Aorta (tissue), 5 donors: Measurements from ENCODE around the gene TPX2. TPM values are rescaled to one million over a fixed set of nuclear protein-coding genes. Genes with fewer than 3 reads are reported as not detected.
A peak's percentile ranks its signal among the peaks of the same experiment; 100 is the strongest.

Experiments
- ATAC-seq: fragments of 200-7000 bp; cut with Tn5 transposase; one replicate; pipeline ENCODE4 v1.9.1; 2022; ENCODE audit warnings: moderate library complexity; ENCODE audit not compliant: low FRiP score
- DNase-seq, 2 donors: peaks; one replicate each; pipeline ENCODE4 v3.0.0-alpha.2; 2020
- H3K27ac ChIP-seq, 2 donors: one replicate each; pipeline ENCODE4 v1.5.1; 2013; ENCODE audit warnings: low read length in 2 of 2, mild to moderate bottlenecking in 2 of 2, moderate library complexity in 2 of 2, control low read depth in 1 of 2, inconsistent platforms in 1 of 2, low read depth in 1 of 2
- H3K27me3 ChIP-seq, 2 donors: one replicate each; pipeline ENCODE4 v1.6.1; 2013; ENCODE audit warnings: control low read depth in 1 of 2, low read length in 1 of 2, mild to moderate bottlenecking in 1 of 2, moderate library complexity in 1 of 2; ENCODE audit not compliant: insufficient read depth in 2 of 2, control insufficient read depth in 1 of 2
- H3K36me3 ChIP-seq, 2 donors: one replicate each; pipeline ENCODE4 v1.6.1; 2013; ENCODE audit warnings: control low read depth in 1 of 2, low read length in 1 of 2, mild to moderate bottlenecking in 1 of 2; ENCODE audit not compliant: insufficient read depth in 2 of 2, control insufficient read depth in 1 of 2
- H3K4me1 ChIP-seq, 2 donors: one replicate each; pipeline ENCODE4 v1.6.1; 2013; ENCODE audit warnings: low read length in 2 of 2, control low read depth in 1 of 2, mild to moderate bottlenecking in 1 of 2, moderate library complexity in 1 of 2; ENCODE audit not compliant: insufficient read depth in 2 of 2, control insufficient read depth in 1 of 2
- H3K4me3 ChIP-seq, 2 donors: one replicate each; pipeline ENCODE4 v1.5.1; 2013; ENCODE audit warnings: low read length in 2 of 2, control low read depth in 1 of 2, mild to moderate bottlenecking in 1 of 2
- H3K9me3 ChIP-seq: one replicate; pipeline ENCODE4 v1.6.1; 2013; ENCODE audit warnings: mild to moderate bottlenecking, low read length; ENCODE audit not compliant: control insufficient read depth
- WGBS, 2 donors: extraction: QIAGEN DNeasy Blood & Tissue Kit; methylation state at CpG; one replicate each; pipeline ENCODE4 v1.1.7; 2013; 5-methylcytosine and 5-hydroxymethylcytosine counted together
- intact Hi-C, 2 donors: fragments of 100-400 bp; cut with DNase I; formaldehyde crosslinking; loops; one replicate each; pipeline versions ENCODE4 v1.14.2 to v1.15.0; 2022
- polyA plus RNA-seq, 2 donors: library from polyadenylated mRNA; stranded (reverse); fragments of 200-250 nt; gene quantifications; one replicate each; pipeline ENCODE4 v1.2.3, GENCODE V29; 2013
- total RNA-seq, 2 donors: library from RNA; stranded (reverse); fragmentation: NEBNext Ultra II Directional; extraction: Animal tissue kit (Norgen Biotek cat#: 25700); gene quantifications; one replicate each; pipeline ENCODE4 v1.2.1, GENCODE V29; 2021
- donor health status: healthy with polysubstance abuse.
- donor health status: Bipolar disorder and iron deficiency.
- donor health status: DM: no; HTN: no; CAD: no.
- donor health status: DM: no; HTN: no; CAD: no.
- donor health status: DM: yes; HTN: yes; CAD: no.

The TPX2 gene
- total and polyA plus RNA-seq, 4 donors = 0.75 to 5.4 (median 1.8) TPM

DNA sequence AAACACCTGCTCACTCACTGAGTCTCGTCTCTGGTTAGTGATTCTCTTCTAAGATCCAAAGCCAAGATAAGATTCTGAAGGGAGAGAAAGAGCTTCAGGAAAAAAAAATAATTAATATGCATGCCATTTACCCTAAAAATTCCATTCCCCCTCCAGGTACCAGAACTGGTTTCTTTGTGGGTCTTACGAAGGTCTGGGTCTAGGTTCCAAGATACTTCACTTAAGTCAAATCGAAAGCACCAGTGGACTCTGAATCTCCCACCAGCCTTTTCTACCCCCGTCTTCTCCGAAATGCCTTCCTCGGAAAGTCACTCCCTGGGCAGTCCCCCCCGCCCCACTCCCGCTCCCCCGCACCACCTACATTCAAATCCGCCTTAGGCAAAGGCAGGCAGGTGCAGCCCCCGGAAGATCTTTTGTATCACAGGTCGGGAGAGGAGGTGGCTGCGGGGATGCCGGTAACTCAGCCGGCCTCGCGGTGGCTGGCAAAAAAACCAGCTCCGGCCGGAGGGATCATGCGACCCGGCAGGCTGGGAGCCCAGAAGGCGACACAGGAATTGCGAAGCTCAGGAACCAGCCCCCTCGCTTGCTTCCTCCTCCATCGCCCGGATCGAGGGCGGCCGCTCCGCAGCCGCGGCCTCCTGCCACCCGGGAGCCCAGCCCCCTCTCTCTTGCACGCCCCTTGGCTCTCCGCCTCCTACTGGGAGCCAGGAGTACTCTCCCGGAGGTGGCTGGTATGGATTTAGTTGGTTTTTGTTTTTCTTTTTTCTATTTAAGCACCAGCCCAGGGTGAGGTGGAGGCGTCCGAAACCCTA is 16.6 kb upstream of the TPX2 start, which contains the start of gene BCL2L1:
TSS of gene BCL2L1 (minus strand) at position 612 of the 812 bp plus-strand sequence. CDS start 650 bp downstream, outside the sequence.
- peak within 1 kb of the TSS; percentile 95 for H3K27ac ChIP-seq
- 0 to 1% methylated on average over 37 to 38 of the region's 38 CpGs for WGBS, 2 donors
- peak; percentile 93 to 95 for DNase-seq
- intact Hi-C loops = loop anchor here (1.0 to 10.0 kb wide), 5 partner anchors 61 to 160 kb away; partner anchors contain the start of gene FOXS1 (in 1 of the 2)
- no peaks in the 10 kb centered on the region for H3K9me3 ChIP-seq
- peak within 1 kb of the TSS; percentile 94 to 99 for H3K4me3 ChIP-seq
- no peaks in the 10 kb centered on the region for H3K27me3 ChIP-seq
- peak; percentile 89 for ATAC-seq
- peaks cover 0 to 2% of the 10 kb centered on the region in 2 donors for H3K36me3 ChIP-seq
- no peaks in the 10 kb centered on the region for H3K4me1 ChIP-seq

- no peak for DNase-seq
- H3K9me3 ChIP-seq = no peaks in the 10 kb centered on the region
These were observed 16.1 kb upstream of the TPX2 start for GRCh38 chr20:31723069-31723318.

DNA sequence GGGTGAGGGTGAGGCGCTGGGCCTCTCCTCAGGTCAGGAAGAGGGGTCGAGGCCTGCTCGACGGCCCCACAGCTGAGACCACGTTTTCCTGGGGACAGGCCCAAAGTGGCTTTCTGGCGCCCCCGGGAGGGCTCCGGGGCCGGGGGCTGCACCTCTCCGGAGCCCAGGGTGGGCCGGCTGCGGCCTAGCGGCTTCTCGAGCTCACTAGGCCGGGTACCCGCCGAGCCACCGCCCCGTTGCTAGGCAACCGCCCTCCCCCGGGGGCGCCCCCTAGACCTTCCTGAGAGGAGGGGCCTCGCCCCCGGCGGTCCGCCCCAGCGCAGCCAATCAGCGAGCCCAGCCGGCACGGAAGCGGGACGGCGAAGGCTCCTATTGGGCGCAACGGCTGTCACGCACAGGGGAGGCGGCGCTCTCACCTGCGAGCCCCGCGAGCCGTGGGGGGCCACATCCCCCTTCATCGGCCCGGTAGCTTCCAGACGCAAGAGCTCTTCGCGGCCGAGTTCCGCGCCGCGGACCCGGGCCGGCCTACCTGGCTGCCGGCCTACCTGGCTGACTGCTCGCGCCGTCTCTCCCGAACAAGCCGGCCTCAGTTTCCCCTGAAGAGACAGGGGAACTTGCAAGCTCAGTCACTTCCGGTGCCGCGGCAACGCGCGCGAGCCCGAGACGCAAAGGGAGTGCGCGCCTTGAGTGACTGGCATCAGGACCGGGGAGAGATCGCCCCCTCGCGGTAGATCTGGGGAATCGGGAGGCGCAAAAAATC is 15.6 kb upstream of the TPX2 start:
- peak; percentile 99 for DNase-seq
- intact Hi-C loops = loop anchor here (1.0 to 10.0 kb wide), 5 partner anchors 62 to 161 kb away; partner anchors contain the start of gene FOXS1 (in 1 of the 2)

More at GRCh38 chr20:31723069-31723318, 16.1 kb upstream of the TPX2 start:
- Histone ChIP-seq H3K4me3 (peak overlapping the region; percentile 65 to 94), H3K4me1 (no peaks in the 10 kb centered on the region), H3K27ac (peak overlapping the region; percentile 87 to 95), H3K36me3 (peaks cover 0 to 2% of the 10 kb centered on the region in 2 donors), H3K27me3 (no peaks in the 10 kb centered on the region)
- no peak for ATAC-seq
- WGBS, 2 donors = 0% methylated on average over 10 of the region's 10 CpGs
- intact Hi-C loops = loop anchor here (1.0 to 10.0 kb wide), 5 partner anchors 62 to 161 kb away; partner anchors contain the start of gene FOXS1 (in 1 of the 2)

GRCh38 chr20:31731321-31731717 is 7.8 kb upstream of the TPX2 start:
- Histone ChIP-seq H3K27me3 (no peaks in the 10 kb centered on the region), H3K9me3 (no peaks in the 10 kb centered on the region), H3K4me1 (no peaks in the 10 kb centered on the region), H3K4me3 (no peak overlapping the region), H3K36me3 (no peaks in the 10 kb centered on the region), H3K27ac (no peak overlapping the region)
- intact Hi-C loops = loop anchor here in 1 of 2 donors (10.0 kb wide), 1 partner anchor 93 kb away; no protein-coding TSS in a partner anchor
- WGBS, 2 donors = 83% methylated on average over 6 of the region's 6 CpGs
- ATAC-seq = no peak
- DNase-seq = no peak

More for the DNA sequence above, 15.6 kb upstream of the TPX2 start:
- peak overlapping the region; percentile 87 to 95 for H3K27ac ChIP-seq
- no peaks in the 10 kb centered on the region for H3K9me3 ChIP-seq
- 0 to 1% methylated on average over 76 to 77 of the region's 77 CpGs for WGBS, 2 donors
- peak; percentile 97 for ATAC-seq
- peaks cover 0 to 2% of the 10 kb centered on the region in 2 donors for H3K36me3 ChIP-seq
- peak overlapping the region; percentile 65 to 94 for H3K4me3 ChIP-seq
- H3K4me1 ChIP-seq = no peaks in the 10 kb centered on the region
- H3K27me3 ChIP-seq = no peaks in the 10 kb centered on the region

- no peaks in the 10 kb centered on the region for H3K27me3 ChIP-seq
- intact Hi-C loops = loop anchor here (5.0 to 10.0 kb wide), 2 partner anchors 78 to 85 kb away; partner anchors contain the start of gene MYLK2 (in 1 of the 2)
- H3K4me1 ChIP-seq = no peaks in the 10 kb centered on the region
- 0% methylated on average over 11 of the region's 11 CpGs for WGBS, 2 donors
- H3K36me3 ChIP-seq = no peaks in the 10 kb centered on the region
- ATAC-seq (no peak), DNase-seq (no peak)
- no peaks in the 10 kb centered on the region for H3K9me3 ChIP-seq
- H3K4me3 ChIP-seq = peak overlapping the region; percentile 42 to 57
- H3K27ac ChIP-seq = no peak overlapping the region
These were observed 474 bp downstream of the TPX2 start for GRCh38 chr20:31739550-31739977.

GRCh38 chr20:31740208-31740607 is 1.1 kb downstream of the TPX2 start:
- H3K27me3 ChIP-seq = no peaks in the 10 kb centered on the region
- H3K4me3 ChIP-seq = no peak overlapping the region
- H3K36me3 ChIP-seq = no peaks in the 10 kb centered on the region
- H3K4me1 ChIP-seq = no peaks in the 10 kb centered on the region
- 0% methylated on average over 1 of the region's 1 CpG for WGBS, 2 donors
- DNase-seq (no peak), ATAC-seq (no peak)
- H3K9me3 ChIP-seq = no peaks in the 10 kb centered on the region
- intact Hi-C loops = no loop called here
- H3K27ac ChIP-seq = no peak overlapping the region

DNA sequence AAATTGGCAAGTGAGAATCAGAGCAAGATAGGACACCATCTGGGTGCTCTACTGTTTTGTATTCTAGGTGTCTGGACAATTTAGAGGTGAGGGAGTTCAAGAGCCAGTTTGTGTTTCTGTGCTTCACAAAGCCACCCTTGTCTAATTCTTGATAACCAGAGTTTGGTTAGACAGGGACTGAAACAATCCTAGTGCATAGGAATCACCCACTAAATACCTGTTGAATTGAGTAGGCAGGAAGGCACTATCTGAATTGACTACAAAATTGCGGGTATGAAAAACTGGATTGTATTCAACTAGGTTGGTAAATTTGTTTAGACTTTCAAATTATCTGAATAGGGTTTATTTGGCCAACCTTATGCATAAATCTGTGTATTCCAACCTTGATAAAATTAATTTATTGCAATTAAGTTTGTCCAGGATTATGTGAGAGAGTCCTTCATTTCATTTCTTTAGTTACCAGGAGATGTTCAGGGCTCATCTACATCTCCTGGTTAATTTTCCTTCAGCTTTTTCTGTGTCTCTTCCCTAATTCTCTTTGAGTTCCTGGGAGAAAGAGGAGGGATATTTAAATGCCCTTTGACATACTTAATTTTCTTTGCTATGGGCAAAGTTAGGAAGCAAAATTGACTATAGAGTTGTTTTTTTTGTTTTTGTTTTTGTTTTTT is 1.7 kb downstream of the TPX2 start:
- H3K4me3 ChIP-seq = no peak overlapping the region

More for the DNA sequence above, 1.7 kb downstream of the TPX2 start:
- no peaks in the 10 kb centered on the region for H3K9me3 ChIP-seq
- intact Hi-C loops = no loop called here
- no peak for ATAC-seq
- WGBS, 2 donors = 41 to 48% methylated on average over 1 of the region's 1 CpG
- H3K36me3 ChIP-seq = no peaks in the 10 kb centered on the region
- DNase-seq = no peak
- H3K27ac ChIP-seq = no peak overlapping the region
- H3K27me3 ChIP-seq = no peaks in the 10 kb centered on the region
- no peaks in the 10 kb centered on the region for H3K4me1 ChIP-seq
